Stimulated activated CD8-positive, alpha-beta memory T cell treated with anti-CD3 and anti-CD28 coated beads, Interleukin-12 subunit alpha, Interleukin-12 subunit beta, amount 100 ng/mL, for 1 hour (primary cell): Measurements from ENCODE around the gene OR4K15.
"Not testable (repeated sequence)": the region's sequence is repeated elsewhere in the genome, so short reads cannot be mapped to it uniquely, and the experiment has no call there.

Experiments
- DNase-seq: peaks from one replicate; pipeline ENCODE4 v3.0.0-alpha.2; 2020; ENCODE audit warnings: low read depth

OR4K15 gene, protein sequence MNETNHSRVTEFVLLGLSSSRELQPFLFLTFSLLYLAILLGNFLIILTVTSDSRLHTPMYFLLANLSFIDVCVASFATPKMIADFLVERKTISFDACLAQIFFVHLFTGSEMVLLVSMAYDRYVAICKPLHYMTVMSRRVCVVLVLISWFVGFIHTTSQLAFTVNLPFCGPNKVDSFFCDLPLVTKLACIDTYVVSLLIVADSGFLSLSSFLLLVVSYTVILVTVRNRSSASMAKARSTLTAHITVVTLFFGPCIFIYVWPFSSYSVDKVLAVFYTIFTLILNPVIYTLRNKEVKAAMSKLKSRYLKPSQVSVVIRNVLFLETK

GRCh38 chr14:19975291-19975690 lies at the start of gene OR4K15:
TSS of gene OR4K15 (plus strand) at chr14:19975591. CDS start at chr14:19975591, 0 bp downstream.
- no peak for DNase-seq

DNA sequence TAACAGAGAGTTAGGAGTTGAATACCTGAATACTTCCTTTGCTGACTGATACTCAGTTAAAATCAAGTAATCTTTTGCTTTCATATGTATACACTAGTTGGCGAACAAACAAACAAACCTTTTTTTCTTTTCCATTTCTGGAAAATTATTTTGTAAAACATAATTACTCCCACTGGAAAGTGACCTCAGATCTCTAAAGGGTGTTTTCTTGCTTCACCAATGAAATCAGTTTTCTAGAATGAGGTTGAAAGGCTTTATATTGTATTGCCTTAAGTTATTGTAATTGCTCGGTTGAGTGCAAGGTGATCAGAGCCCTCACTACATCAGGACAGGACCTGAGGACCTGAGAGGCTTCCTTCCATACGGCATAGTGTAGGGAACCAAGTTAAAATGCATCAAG lies 44.8 kb upstream of the OR4K15 start, which contains the start of gene OR4K1:
OR4K1 (plus strand) TSS at position 301 of the 400 bp plus-strand sequence. CDS start 4,750 bp downstream, outside the sequence.
- DNase-seq = no peak

GRCh38 chr14:19941668-19942067 lies 33.7 kb upstream of the OR4K15 start:
- no peak for DNase-seq

- no peak for DNase-seq
Measured at GRCh38 chr14:19947413-19948090, 27.8 kb upstream of the OR4K15 start.

GRCh38 chr14:19949218-19949617 lies 26.2 kb upstream of the OR4K15 start:
- no peak for DNase-seq

DNA sequence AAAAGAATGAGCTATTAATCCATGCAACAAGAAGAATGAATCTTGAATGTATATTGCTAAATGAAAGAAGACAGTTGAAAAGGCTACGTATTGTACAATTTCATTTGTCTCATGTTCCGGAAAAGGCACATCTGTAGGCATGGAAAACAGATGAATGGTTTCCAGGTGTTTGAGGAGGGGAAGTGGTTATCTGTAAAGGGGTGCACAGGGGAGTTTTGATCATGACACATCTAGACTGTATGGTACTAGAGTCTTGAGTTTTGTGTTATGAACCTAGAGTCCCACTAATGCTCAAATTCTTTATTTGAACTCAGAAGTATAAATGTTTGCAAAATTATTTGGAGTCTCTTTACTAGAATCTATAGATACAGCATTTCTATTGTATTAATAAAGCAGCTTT lies 5.7 kb upstream of the OR4K15 start:
- DNase-seq = not testable (repeated sequence)

DNA sequence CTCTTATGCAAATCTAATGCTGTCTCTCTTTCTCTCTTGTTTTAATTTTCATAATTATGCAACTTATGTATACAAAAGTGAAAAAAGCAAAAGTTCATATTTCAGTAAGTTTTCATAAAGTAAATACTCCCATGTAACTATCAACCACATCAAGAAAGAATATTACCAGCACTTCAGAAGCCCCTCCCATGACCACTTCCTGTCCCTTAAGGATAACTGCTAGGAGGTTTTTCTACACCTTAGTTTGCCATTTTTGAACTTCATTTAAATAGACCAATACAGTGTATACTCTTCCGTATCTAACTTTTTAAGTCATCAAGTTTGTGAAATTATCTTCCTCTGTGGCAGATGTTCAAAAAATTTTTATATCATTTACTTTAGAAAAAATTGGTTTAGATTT lies 547 bp upstream of the OR4K15 start:
- DNase-seq = no peak

DNA sequence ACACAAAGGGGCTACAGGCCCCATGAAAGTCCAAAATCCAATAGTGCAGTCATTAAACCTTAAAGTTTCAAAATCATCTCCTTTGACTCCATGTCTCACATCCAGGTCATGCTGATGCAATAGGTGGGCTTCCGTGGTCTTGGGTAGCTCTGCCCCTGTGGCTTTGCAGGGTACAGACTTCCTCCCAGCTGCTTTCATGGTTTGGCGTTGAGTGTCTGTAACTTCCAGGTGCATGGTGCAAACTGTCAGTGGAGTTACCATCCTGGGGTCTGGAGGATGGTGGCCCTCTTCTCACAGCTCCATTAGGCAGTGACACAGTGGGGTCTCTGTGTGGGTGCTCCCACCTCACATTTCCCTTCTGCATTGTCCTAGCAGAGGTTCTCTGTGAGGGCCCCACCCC lies 18.0 kb downstream of the OR4K15 start:
- no peak for DNase-seq

DNA sequence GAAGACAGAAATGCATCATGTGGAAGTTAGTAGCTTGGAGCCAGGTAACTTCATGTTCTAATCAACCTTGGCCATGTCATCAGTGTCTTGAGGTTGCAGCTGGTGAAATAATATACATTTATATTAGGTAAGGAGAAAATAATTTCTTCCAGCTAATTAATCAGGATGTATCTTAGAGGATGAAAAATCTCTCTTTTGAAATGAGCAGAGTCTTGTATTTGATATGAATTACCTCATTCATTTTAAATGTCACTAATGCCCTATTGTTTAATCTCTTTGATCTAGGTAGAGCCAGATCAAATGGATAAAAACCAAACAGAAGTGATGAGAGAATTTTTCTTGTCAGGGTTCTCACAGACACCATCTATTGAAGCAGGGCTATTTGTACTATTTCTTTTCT lies 26.5 kb downstream of the OR4K15 start, which contains the start of gene OR4Q2:
OR4Q2 (plus strand) TSS at position 301 of the 400 bp plus-strand sequence.
- no peak for DNase-seq

DNA sequence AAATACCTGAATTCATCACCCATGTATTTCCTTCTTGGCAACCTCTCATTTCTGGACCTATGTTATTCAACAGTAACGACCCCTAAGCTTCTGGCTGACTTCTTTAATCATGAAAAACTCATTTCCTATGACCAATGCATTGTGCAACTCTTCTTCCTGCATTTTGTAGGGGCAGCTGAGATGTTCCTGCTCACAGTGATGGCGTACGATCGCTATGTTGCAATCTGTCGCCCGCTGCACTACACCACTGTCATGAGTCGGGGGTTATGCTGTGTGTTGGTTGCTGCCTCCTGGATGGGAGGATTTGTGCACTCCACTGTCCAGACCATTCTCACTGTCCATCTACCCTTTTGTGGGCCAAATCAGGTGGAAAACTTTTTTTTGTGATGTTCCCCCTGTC lies 26.9 kb downstream of the OR4K15 start:
- DNase-seq = no peak

- DNase-seq = no peak
Measured at GRCh38 chr14:20008156-20008555, 32.8 kb downstream of the OR4K15 start.

GRCh38 chr14:20019257-20019865 lies 44.0 kb downstream of the OR4K15 start, which contains the start of gene OR4K14:
TSS of gene OR4K14 (minus strand) at chr14:20019307. CDS start at chr14:20015193, 4,114 bp downstream.
- no peak for DNase-seq
